Erythroblast (primary cell): ENCODE data around the gene NDOR1.
A peak's percentile ranks its signal among the peaks of the same experiment; 100 is the strongest.

Source experiments
- DNase-seq, 2 experiments: peaks; one replicate each; lab custom pipeline; 2025; lab: John Stamatoyannopoulos, UW
- GATA1 ChIP-seq: IDR thresholded peaks from 2 replicates; pipeline ENCODE4 v1.6.1; 2011; ENCODE audit warnings: low read depth, mild to moderate bottlenecking, control low read depth, low read length, moderate library complexity
- POLR2A ChIP-seq: IDR thresholded peaks from 2 replicates; pipeline ENCODE4 v1.6.1; 2011; ENCODE audit warnings: mild to moderate bottlenecking, low read length

Gene NDOR1

DNA sequence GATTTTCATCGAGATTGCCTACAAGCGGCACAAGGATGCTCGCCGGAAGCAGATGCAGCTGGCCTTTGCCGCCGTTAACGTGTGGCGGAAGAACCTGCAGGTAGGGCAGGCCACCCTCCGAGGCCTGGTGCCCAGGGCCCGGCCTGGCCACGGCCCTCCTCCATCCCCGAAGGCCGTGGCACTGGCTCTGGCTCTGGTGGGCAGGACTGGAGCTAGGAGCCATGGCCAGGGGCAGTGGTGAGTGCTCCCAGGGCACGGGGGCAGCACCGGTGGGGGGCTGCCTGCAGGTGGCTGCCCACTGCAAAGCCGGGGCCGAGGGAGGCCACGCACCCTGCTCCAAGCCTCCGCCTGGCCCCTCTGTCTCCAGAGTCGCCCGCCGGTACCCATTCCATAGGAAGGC, 41.7 kb upstream of the NDOR1 start:
- no peak for DNase-seq
- TF ChIP-seq GATA1 (no peak), POLR2A (no peak)

DNA sequence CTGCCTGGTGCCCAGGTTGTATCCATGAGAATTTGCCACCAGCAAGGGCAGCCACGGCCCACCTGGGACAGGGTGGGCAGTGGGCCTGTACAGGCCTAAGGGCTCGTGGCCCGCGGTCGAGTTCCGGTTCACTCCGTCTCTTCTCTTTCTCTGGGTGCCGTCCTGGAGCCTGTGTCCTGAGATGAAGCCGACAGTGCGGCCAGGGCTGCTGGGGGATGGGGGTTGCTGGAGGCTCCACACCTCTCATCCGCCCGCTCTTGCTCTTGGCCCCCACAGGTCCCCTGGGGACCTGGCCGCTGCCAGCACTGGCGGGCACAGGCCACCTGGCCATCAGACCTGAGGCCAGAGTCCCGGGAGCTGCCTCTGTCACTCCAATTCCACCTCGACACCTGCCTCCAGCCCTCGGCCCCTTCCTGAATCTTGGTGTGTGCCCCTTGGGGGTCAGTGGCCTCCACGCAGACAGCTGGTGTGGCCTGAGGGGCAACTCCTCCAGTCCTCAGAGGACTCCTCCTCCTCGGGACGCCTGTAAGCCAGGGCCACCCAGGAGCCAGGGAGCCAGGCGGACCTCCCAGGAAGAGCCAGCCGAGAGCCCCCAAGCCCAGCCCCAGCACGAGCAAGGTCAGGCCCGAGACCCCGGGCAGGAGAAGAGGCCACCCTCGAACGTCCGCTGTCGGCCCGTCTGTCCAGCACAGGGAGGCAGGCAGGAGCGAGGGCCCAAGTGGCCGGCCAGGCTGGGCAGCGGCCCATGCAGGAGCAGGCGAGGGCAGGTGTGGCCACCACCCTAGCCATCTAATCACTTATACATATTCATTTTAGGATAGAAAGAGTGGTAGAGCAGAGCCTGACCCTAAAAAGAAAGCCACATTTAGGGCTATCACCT, 40.9 kb upstream of the NDOR1 start:
- TF ChIP-seq POLR2A = no peak
- TF ChIP-seq GATA1 = no peak
- DNase-seq = no peak

DNA sequence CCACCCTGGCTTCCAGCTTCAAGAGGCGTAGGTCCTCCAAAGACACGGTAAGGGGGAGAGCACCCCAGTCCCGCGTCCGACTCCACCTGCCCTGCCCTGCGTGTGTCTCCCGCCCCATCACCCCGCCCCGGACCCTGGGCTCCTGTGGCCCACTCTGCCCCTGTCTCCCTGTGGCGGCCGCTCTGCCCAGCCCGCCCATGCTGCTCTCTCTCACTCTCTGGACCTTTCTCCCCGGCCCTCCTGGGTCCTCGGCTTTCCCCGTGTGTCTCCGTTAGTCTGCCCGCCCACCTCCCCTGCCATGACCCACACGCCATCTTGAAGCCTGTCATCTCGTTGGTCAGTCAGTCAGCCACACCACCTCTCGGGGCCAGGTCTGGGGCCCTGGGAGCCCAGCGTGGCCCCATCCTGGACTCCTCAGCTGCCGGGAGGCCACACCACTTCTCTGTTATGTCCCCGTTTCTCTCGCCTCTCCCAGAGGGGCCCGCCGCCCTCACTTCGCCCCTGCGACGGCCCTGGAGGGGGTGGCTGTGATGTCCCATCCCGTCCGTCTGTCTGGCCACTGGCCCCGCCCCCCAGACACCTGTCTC, 40.2 kb upstream of the NDOR1 start:
- no peak for DNase-seq
- TF ChIP-seq GATA1 (no peak), POLR2A (no peak)

DNA sequence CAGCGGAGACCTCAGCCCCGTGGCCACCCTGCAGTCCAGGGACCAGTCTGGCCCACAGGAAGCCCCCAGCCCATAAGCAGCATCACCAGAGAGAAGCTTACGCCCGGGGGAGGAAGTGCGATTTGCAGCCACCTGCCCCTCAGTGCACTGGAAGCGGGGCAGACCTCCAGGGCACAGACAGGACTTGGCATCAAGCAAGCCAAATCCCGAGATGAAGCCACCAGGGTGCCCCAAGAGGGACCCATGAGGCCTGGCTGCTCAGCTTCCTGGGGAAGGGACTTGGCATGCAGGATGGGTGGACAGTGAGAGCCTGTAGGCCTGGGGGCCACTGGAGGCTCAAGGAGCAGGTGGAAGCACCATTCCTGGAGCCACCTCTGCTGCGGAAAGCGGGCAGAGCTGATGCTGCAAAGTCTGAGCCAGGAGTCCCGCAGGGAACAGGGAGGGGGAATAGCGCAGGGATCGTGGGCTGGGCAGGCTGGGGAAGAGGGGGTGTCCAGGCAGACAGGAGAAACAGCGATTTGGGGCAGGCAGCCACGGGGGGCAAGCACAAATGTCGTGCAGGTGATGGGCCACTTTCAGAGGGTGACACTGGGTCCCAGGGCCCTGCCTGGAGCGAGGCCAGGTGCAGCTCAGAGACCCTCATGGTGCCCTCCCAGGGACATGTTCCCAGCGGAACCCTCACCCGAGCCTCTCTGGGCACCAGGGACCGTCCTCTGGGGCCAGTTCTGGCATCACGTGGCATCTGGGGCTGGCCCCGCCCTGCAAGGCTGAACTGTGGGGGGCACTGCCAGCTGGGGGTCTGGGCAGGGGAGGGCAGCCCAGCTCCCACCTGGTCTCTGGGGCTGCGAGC, 38.9 kb upstream of the NDOR1 start:
- no peak for DNase-seq
- TF ChIP-seq POLR2A = no peak
- no peak for TF ChIP-seq GATA1

DNA sequence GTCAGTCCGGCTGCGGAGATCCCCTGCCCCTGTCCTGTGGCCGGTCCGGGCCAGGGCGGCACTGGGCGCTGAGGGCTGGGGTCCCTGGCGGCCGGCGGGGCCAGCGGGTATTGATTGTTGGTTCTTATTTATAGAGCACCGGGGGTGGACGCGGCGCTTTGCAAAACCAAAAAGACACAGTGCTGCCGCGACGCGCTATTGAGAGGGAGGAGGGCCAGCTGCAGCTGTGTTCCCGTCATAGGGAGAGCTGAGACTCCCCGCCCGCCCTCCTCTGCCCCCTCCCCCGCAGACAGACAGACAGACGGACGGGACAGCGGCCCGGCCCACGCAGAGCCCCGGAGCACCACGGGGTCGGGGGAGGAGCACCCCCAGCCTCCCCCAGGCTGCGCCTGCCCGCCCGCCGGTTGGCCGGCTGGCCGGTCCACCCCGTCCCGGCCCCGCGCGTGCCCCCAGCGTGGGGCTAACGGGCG, 38.2 kb upstream of the NDOR1 start:
- DNase-seq = no peak
- TF ChIP-seq GATA1 (no peak), POLR2A (no peak)

DNA sequence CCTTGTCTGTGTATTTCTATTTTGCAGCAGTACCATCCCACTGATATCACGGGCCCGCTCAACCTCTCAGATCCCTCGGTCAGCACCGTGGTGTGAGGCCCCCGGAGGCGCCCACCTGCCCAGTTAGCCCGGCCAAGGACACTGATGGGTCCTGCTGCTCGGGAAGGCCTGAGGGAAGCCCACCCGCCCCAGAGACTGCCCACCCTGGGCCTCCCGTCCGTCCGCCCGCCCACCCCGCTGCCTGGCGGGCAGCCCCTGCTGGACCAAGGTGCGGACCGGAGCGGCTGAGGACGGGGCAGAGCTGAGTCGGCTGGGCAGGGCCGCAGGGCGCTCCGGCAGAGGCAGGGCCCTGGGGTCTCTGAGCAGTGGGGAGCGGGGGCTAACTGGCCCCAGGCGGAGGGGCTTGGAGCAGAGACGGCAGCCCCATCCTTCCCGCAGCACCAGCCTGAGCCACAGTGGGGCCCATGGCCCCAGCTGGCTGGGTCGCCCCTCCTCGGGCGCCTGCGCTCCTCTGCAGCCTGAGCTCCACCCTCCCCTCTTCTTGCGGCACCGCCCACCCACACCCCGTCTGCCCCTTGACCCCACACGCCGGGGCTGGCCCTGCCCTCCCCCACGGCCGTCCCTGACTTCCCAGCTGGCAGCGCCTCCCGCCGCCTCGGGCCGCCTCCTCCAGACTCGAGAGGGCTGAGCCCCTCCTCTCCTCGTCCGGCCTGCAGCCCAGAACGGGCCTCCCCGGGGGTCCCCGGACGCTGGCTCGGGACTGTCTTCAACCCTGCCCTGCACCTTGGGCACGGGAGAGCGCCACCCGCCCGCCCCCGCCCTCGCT, 37.5 kb upstream of the NDOR1 start:
- peak; percentile 34 to 58 for DNase-seq
- TF ChIP-seq POLR2A (no peak), GATA1 (no peak)

DNA sequence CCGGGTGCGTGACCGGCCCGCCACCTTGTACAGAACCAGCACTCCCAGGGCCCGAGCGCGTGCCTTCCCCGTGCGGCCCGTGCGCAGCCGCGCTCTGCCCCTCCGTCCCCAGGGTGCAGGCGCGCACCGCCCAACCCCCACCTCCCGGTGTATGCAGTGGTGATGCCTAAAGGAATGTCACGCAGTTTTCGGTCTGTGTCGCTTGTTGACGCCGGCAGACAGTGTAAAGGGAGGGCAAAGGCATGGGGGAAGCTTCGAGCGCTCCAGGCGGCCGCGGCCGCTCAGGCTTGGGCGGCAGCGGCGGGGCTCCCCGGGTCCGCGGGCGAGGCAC, 37.0 kb upstream of the NDOR1 start:
- TF ChIP-seq POLR2A (no peak), GATA1 (no peak)
- peak in 1 of 2 experiments; percentile 42 for DNase-seq

DNA sequence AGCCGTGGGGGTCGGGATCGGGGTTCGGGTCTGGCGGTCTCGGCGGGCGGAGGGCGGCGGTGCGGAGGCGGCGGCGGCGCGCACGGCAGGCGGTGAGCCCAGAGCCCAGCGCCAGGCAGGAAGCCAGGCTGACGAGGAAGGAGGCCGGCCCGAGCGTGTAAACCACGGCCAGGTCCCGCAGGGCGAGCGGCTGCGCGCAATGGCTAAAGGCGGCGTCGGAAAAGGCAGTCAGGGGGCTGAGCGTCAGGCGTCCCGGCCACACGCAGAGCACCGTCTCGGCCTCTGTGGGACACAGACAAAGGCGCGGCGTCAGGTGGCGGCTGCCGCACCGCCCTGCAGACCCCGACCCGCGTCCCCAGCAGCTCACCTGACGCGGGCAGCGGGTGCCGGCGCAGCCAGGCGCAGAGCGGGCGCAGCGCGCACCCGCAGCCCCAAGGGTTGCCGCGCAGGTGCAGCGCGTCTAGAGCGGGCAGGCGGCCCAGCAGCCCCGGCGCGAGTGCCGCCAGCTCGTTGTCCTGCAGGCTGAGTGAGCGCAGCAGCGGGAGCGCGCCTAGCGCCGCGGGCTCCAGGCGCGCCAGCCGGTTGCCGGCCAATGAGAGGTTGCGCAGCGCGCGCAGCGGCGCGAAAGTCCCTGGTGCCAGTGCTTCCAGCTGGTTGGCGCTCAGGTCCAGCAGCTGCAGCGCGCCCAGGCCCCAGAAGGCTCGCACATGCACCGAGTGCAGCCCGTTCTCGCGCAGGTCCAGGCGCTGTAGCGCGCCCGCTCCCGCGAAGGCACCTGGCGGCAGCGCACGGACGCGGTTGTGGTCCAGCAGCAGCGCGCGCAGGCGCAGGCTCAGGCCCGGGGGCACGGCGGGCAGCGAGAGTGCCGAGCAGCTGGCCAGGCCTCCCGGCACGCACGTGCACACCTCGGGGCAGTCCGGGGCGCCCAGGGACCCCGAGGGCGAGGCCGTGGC, 36.3 kb upstream of the NDOR1 start:
- no peak for TF ChIP-seq POLR2A
- no peak for TF ChIP-seq GATA1
- DNase-seq = peak; percentile 42 to 72

DNA sequence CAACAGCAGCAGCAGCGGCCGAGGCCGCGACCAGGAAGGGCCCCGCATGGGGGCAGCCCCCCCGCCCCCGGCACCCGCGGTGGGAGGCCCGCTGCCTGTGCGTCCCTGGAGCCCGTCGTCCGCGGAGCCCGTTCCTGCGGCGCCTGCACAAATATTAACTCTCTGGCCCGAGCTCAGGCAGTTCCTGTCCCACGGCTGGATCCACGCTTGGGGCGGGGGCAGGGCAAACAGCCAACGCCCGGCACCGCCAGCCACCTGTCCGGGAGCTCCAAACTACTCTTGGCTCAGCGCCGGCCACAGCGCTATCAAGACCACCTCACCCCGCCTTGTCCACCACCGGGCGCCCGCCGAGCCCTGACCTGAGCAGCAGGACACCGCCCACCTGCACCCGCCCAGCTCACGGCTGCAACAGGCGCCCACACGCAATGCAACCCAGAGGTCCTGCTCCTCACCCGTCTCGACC, 35.6 kb upstream of the NDOR1 start, which contains the start of gene LRRC26:
LRRC26 (minus strand) TSS at position 156 of the 463 bp plus-strand sequence; CDS start at position 48, 108 bp downstream.
- no peak for TF ChIP-seq POLR2A

DNA sequence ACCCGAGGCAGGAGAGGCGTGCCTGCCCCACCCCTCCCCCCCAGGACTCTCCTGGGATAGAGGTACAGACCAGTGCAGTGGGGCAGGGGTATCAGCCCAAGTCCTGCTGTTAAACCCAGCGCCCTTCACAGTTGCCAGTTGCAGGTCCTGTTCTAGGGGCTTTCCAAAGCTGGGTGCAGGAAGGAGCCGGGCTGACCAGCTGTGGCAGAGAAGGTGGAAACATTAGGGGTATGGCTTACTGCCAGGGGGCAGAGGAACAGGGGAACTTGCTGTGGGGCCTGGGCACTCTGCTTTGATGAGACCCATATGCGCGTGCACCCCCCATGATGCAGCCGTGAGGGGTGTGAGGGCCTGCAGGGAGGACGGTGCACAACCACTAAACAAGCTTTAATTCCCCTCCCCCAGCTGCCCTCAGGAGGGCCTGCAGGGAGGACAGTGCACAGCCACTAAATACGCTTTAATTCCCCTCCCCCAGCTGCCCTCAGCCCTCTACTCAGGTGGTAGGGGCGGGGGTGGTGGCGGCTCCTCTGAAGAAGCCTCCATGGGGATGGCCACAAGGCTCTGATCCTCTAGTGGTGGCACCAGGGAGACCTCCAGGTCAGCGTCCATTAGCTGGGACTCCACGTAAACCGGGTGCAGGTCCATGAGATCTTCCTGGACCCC, 34.9 kb upstream of the NDOR1 start:
- no peak for DNase-seq
- TF ChIP-seq GATA1 (no peak), POLR2A (no peak)

More for the DNA sequence above, 35.6 kb upstream of the NDOR1 start, which contains the start of gene LRRC26:
- no peak for DNase-seq

DNA sequence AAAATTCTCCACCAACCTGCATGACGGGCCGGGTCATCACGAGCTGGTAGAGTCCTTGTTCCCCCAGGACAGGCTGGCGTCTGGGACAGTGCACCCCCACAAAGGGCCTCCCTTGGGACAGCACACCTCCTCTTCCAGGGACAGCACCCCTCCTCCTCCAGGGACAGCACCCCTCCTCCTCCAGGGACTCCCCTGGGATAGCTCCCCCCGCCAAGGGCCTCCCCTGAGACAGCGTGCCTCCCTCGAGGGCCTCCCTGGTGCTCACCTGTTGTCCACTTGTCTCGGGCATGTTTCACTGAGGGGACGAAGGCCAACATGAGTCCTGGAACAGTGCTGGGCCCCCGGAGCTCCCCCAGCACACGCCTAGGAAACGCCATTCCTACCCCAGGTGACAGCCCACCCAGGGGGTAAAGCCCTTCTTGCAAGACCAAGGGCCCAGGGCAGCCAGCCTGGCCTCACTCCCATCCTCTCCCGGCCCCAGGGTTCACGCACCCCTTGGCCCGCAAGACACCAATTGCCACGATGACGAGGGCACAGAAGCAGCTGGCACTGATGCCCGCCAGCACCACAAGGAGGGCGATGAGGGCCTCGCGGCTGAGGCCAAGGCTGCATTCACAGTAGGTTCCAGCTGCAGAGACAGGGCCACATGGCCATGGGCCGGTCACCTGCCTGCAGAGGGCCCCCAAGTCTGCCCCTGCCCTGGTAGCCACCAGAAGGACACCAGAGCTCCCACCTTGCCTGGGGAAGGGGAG, 34.2 kb upstream of the NDOR1 start:
- TF ChIP-seq POLR2A (no peak), GATA1 (no peak)
- no peak for DNase-seq
